Activated naive CD8-positive, alpha-beta T cell (primary cell): Measurements from ENCODE around the gene PGF.
A peak's percentile ranks its signal among the peaks of the same experiment; 100 is the strongest.
"Not testable (repeated sequence)": the region's sequence is repeated elsewhere in the genome, so short reads cannot be mapped to it uniquely, and the experiment has no call there.

Experiments used
- H3K27ac Mint-ChIP-seq: one replicate; pipeline ENCODE4 v1.8.0; 2021; ENCODE audit warnings: mixed read lengths
- H3K27me3 Mint-ChIP-seq: one replicate; pipeline ENCODE4 v1.8.0; 2021; ENCODE audit warnings: mixed read lengths
- H3K36me3 Mint-ChIP-seq: one replicate; pipeline ENCODE4 v1.8.0; 2021; ENCODE audit warnings: mixed read lengths
- H3K4me1 Mint-ChIP-seq: one replicate; pipeline ENCODE4 v1.8.0; 2021; ENCODE audit warnings: low read depth, mixed read lengths
- H3K4me3 Mint-ChIP-seq: one replicate; pipeline ENCODE4 v1.8.0; 2021; ENCODE audit warnings: mild to moderate bottlenecking, mixed read lengths
- H3K9me3 Mint-ChIP-seq: one replicate; pipeline ENCODE4 v1.8.0; 2021; ENCODE audit warnings: low read depth, mixed read lengths

Gene PGF

DNA sequence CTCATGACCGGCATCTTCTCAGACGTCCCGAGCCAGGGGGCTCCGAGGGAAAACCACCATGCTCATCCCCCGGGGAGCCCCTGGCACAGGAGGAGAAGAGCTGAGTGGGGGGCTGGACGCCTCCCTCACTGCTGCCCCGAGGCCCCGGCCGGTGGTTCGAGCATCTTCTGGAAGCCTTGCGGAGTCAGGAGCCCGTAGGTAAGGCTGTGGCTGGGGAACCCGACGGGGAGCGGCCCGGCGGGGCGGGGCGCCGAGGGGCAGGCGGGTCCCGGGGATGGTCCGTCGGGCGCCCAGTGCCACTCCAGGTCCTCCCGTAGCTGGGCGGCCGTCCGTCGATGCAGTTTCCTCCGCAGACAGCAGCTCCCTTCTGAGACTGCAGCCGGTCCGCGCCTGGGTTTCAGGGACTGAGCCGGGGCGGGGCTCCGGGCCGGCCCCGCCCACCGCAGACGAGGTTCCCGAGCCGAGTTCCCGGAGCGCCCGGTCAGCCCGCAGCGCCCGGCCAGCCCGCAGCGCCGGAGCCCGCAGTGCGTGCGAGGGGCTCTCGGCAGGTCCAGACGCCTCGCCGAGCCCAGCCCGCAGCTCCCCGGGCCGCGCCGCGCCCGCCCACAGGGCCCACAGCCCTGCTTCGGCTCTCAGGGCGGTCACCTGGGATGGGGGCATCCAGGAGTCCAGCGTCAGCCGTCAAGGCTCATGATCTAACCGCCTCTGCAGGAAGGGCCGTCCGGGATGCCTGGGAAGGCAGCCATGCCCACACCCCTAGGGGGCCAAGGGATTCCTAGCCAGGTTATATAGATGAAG lies at the start of gene PGF:
PGF (minus strand) TSS at position 369 of the 798 bp plus-strand sequence; CDS start at position 14, 355 bp downstream.
- no peak within 1 kb of the TSS for H3K27ac Mint-ChIP-seq
- peaks cover 8% of the 10 kb centered on the region for H3K27me3 Mint-ChIP-seq
- no peaks in the 10 kb centered on the region for H3K9me3 Mint-ChIP-seq
- H3K4me3 Mint-ChIP-seq = peak within 1 kb of the TSS; percentile 60
- no peaks in the 10 kb centered on the region for H3K36me3 Mint-ChIP-seq
- H3K4me1 Mint-ChIP-seq = no peaks in the 10 kb centered on the region

DNA sequence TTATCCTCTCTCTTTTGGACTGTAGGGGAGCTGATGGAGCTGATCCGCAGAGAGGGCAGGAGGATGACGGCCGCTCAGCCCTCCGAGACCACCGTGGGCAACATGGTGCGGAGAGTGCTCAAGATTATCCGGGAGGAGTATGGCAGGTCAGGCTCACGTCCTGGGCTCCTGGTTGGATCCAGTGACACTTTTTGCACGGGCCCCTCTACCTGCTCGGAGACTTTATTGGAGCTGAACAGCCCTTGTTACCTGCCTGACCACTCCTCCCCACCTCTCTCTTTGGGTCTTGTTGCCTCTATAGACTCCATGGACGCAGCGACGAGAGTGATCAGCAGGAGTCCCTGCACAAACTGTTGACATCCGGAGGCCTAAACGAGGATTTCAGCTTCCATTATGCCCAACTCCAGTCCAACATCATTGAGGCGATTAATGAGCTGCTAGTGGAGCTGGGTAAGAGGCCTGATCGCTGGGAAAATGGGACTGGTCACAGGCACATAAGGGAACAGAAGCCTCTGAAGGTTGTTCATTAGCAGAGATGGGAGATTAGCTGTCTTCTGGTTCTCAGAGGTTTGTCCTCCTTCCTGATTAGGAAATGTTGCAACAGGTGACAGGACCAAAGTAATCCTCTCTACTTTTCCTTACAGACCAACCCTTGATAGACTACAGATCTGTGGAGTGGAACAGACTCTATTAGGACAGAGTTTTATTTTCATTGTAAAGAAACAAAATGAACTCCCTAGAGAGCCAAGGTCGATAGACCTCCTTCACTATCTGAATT lies 48.0 kb upstream of the PGF start:
- peak overlapping the region; percentile 93 for H3K27ac Mint-ChIP-seq
- peak overlapping the region; percentile 98 for H3K4me3 Mint-ChIP-seq
- H3K4me1 Mint-ChIP-seq = peaks cover 47% of the 10 kb centered on the region
- H3K9me3 Mint-ChIP-seq = no peaks in the 10 kb centered on the region
- no peaks in the 10 kb centered on the region for H3K27me3 Mint-ChIP-seq
- H3K36me3 Mint-ChIP-seq = peaks cover 15% of the 10 kb centered on the region

DNA sequence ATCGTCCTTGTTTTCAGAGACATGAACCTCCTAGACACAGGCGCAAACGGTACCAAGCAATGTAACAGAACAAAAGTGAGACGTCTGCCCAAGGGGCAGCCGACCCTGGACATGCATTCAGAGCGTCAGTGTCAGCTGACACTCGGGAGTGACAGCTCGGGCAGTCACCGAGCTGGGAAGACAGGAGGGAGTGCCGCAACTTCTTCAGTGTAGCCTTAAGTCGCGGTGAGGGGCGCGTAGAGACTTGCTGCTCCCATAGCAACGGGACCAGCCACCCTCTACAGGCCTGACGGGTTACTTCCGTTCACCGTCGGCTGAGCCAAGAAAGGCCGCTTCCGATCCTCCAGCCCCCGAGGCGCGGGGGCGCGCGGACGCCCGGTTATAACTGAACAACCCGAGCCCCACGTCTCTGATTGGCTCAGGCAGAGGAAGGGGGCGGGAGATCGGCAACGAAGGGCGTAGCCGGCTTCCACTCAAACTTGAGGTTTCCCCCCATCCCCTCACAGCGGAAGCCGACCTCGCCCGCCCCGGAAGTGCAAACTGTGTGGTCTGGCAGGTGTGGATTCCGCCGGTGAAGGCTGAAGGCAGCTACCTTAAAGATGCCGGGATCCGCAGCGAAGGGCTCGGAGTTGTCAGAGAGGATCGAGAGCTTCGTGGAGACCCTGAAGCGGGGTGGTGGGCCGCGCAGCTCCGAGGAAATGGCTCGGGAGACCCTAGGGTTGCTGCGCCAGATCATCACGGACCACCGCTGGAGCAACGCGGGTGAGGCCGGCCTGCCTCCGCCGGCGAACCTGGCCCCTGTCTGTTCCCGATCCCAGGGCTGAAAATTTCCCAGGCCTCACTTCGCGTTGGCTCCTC lies 47.2 kb upstream of the PGF start, which contains the start of gene EIF2B2:
EIF2B2 (plus strand) TSS at position 530 of the 858 bp plus-strand sequence; CDS start at position 600, 70 bp downstream.
- Mint-ChIP-seq H3K36me3 (peaks cover 13% of the 10 kb centered on the region), H3K4me3 (peak within 1 kb of the TSS; percentile 98), H3K9me3 (no peaks in the 10 kb centered on the region), H3K4me1 (peaks cover 41% of the 10 kb centered on the region), H3K27ac (peak within 1 kb of the TSS; percentile 93), H3K27me3 (no peaks in the 10 kb centered on the region)

DNA sequence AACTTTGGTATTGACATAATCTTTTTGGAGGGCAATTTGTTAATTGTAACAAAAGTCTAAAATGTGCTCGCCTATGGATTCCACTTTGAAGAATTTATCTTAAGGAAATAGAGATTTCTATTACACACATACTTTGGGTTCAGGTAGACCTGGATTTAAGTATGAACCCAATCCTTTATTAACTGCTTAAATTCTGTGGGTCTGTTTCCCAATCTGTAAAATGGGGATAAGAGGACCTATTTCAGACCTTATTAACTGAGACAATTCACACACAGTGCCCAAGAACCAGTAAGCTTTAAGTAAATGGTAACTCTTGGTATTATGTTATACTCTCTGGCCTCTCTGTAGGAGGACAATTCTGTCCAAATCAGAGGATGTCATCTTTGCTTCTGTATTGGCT lies 46.5 kb upstream of the PGF start:
- H3K36me3 Mint-ChIP-seq = peaks cover 11% of the 10 kb centered on the region
- H3K9me3 Mint-ChIP-seq = no peaks in the 10 kb centered on the region

DNA sequence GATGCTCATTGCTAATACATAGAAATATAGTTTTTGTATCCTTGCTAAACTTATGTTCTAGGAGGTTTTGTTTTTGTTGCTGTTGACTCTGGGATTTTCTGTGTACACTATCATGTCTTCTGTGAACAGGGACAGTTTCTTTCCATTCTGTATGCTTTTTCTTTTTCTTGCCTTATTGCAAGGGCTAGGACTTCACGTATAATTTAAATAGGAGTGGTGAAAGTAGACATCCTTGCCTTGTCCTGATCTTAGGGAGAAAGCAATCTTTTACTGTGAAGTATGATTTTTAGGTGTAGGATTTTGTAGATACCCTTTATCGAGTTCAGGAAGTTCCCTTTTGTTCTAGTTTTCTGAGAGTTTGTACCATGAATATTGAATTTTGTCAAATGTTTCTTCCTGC lies 45.9 kb upstream of the PGF start:
- H3K36me3 Mint-ChIP-seq = peaks cover 11% of the 10 kb centered on the region
- no peak overlapping the region for H3K4me3 Mint-ChIP-seq
- H3K27me3 Mint-ChIP-seq = no peaks in the 10 kb centered on the region
- peaks cover 35% of the 10 kb centered on the region for H3K4me1 Mint-ChIP-seq
- H3K27ac Mint-ChIP-seq = no peak overlapping the region
- no peaks in the 10 kb centered on the region for H3K9me3 Mint-ChIP-seq

More for the DNA sequence above, 46.5 kb upstream of the PGF start:
- no peaks in the 10 kb centered on the region for H3K27me3 Mint-ChIP-seq
- peak overlapping the region; percentile 93 for H3K27ac Mint-ChIP-seq
- H3K4me1 Mint-ChIP-seq = peaks cover 38% of the 10 kb centered on the region
- H3K4me3 Mint-ChIP-seq = peak overlapping the region; percentile 98

DNA sequence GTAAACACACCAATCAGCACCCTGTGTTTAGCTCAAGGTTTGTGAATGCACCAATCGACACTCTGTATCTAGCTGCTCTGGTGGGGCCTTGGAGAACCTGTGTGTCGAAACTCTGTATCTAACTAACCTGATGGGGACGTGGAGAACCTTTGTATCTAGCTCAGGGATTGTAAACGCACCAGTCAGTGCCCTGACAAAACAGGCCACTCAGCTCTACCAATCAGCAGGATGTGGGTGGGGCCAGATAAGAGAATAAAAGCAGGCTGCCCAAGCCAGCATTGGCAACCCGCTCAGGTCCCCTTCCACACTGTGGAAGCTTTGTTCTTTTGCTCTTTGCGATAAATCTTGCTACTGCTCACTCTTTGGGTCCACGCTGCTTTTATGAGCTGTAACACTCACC lies 40.4 kb upstream of the PGF start:
- not testable (repeated sequence) for H3K27ac Mint-ChIP-seq, H3K4me3 Mint-ChIP-seq, H3K9me3 Mint-ChIP-seq, H3K4me1 Mint-ChIP-seq, H3K36me3 Mint-ChIP-seq, H3K27me3 Mint-ChIP-seq

DNA sequence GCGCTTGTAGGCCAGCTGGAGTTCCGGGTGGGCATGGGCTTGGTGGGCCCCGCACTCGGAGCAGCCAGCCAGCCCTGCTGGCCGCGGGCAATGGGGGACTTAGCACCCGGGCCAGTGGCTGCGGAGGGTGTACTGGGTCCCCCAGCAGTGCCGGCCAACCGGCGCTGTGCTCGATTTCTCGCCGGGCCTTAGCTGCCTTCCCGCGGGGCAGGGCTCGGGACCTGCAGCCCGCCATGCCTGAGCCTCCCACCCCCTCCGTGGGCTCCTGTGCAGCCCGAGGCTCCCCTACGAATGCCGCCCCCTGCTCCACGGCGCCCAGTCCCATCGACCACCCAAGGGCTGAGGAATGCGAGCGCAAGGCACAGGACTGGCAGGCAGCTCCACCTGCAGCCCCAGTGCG lies 38.8 kb upstream of the PGF start:
- not testable (repeated sequence) for H3K27me3 Mint-ChIP-seq, H3K4me3 Mint-ChIP-seq

DNA sequence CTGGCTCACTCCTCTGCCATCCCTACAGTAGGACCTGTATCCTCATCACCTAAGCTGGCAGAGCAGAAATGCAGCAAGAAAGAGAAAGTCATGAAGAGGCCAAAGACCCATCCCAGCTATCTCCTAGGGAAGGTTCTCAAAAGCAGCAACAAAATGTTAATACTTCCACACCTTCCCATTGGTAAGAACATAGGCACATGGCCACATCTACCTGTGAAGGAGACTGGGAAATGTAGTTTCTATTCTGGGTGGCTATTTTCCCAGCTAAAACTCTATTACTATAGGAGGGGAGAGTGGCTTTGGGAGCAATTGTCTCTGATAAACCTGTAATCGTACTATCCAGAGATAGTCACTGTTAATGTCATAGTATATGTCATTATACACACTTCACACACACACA lies 33.6 kb upstream of the PGF start:
- peaks cover 2% of the 10 kb centered on the region for H3K36me3 Mint-ChIP-seq
- no peak overlapping the region for H3K27ac Mint-ChIP-seq
- no peaks in the 10 kb centered on the region for H3K9me3 Mint-ChIP-seq
- H3K4me1 Mint-ChIP-seq = no peaks in the 10 kb centered on the region
- no peaks in the 10 kb centered on the region for H3K27me3 Mint-ChIP-seq
- H3K4me3 Mint-ChIP-seq = no peak overlapping the region

More for the DNA sequence above, 38.8 kb upstream of the PGF start:
- H3K27ac Mint-ChIP-seq, H3K36me3 Mint-ChIP-seq, H3K9me3 Mint-ChIP-seq, H3K4me1 Mint-ChIP-seq: not testable (repeated sequence)

DNA sequence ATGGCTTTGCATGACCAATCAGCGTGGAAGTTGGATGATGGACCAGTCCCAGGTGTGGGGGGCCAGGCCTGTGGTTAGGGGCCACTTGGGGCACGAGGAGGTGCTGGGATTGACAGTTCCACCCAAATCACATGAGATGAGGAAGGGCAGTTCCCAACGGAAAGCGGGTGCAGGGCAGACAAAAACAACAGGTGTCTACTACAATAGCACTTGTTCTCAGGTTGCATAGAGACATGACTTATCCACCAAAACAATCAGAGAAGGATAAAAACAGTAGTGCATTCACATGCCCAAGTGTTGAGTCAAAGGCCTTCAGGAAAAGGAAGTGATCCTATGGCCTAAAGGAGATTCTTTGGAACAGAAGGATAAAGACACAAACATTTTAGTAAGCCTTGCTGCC lies 32.7 kb upstream of the PGF start:
- no peaks in the 10 kb centered on the region for H3K4me1 Mint-ChIP-seq

DNA sequence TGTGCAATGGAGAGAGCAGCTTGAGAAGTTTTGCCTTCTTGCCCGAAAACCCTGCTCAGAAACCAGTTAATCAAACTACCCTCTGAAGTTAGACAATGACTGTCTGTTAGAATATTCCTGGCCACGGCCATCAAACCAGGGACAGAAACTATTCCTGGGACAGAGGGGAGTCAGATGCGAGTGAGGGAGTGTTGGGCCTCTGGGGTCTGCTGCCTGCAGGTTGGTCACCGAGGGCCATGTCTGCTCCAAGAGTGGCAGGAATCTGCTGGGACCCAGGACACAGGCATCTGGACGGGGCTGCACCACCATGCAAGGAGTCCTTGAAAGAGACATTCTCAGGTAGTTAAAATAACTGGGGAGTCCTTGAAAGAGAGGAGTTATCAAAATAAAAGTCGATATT lies 30.4 kb upstream of the PGF start:
- Mint-ChIP-seq H3K27me3 (no peaks in the 10 kb centered on the region), H3K4me3 (no peak overlapping the region), H3K27ac (no peak overlapping the region), H3K36me3 (peaks cover 2% of the 10 kb centered on the region), H3K9me3 (no peaks in the 10 kb centered on the region), H3K4me1 (no peaks in the 10 kb centered on the region)

More for the DNA sequence above, 32.7 kb upstream of the PGF start:
- H3K4me3 Mint-ChIP-seq = no peak overlapping the region
- H3K9me3 Mint-ChIP-seq = no peaks in the 10 kb centered on the region
- no peak overlapping the region for H3K27ac Mint-ChIP-seq
- H3K36me3 Mint-ChIP-seq = peaks cover 2% of the 10 kb centered on the region
- H3K27me3 Mint-ChIP-seq = no peaks in the 10 kb centered on the region

DNA sequence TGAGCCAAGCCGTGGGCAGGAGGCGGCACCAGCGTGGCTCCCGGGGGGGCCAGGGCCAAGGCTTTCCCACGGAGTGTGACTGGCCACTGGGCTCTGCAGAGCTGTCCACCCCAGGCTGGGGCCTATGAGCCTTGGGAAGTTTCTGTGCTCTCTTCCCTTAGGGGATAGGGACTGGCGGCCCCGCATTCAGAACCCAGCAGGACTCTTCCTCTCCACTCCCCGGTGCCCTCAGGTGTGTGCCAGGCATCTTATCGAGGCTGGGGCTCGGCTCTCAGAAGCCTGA lies 29.6 kb upstream of the PGF start:
- H3K27ac Mint-ChIP-seq = no peak overlapping the region
- H3K27me3 Mint-ChIP-seq = no peaks in the 10 kb centered on the region
- no peaks in the 10 kb centered on the region for H3K9me3 Mint-ChIP-seq
- H3K4me1 Mint-ChIP-seq = no peaks in the 10 kb centered on the region
- no peak overlapping the region for H3K4me3 Mint-ChIP-seq
- no peaks in the 10 kb centered on the region for H3K36me3 Mint-ChIP-seq

DNA sequence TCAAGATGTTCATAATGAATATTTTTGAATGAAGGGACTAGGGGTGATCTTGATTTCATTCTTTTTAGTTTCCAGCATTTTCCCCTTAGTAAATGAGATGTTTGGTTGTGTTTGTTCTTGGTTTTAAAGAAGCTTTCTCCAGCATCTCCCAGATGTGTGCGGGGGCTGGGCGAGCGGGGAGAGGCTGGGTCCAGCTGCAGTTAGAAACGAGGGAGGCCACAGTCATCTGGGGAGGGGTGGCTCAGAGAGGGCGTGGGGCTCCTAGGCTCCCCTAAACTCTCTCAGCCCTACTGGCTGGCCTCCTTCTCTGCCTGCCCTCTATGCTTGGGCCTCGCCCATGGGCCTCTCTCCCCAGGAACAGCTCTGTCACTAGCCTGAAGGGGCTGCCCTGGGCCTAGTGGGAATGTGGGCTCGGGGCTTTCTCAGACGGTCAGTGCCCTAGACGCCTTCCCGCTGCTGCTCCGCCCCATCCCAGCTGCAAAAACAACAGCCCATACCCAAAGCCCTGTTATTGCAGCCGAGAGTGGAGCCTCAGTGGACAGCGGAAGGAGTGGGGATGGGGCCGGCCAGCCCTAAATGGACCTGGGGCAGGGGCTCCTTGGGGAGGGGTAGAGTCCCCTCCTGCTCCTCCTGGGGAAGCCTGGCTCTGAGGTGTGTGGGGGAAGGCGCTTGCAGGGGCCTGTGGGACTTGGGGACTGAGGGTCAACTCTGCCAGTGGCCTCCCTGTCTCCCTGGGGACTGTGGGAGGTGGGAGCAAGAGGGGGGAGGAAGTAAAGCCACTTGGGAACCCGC lies 29.0 kb upstream of the PGF start:
- Mint-ChIP-seq H3K4me3 (no peak overlapping the region), H3K9me3 (no peaks in the 10 kb centered on the region), H3K27me3 (no peaks in the 10 kb centered on the region), H3K36me3 (no peaks in the 10 kb centered on the region), H3K4me1 (no peaks in the 10 kb centered on the region), H3K27ac (no peak overlapping the region)

DNA sequence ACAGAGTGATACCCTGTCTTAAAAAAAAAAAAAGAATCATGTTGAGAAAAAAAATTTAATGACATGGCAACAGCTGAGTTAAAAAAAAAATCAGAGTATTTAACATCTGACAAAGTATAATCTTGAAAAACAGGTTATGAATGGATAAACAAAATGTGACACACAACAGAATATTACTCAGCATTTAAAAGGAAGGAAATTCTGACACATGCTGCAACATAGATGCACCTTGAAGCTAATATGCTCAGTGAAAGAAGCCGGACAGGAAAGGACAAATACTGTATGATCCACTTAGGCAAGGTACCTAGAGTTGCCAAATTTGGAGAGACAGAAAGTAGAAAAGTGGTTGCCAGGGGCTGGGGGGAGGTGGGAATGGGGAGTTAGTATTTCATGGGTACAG lies 27.9 kb upstream of the PGF start:
- no peaks in the 10 kb centered on the region for H3K36me3 Mint-ChIP-seq
- H3K4me1 Mint-ChIP-seq = no peaks in the 10 kb centered on the region
- H3K4me3 Mint-ChIP-seq = no peak overlapping the region
- H3K27me3 Mint-ChIP-seq = no peaks in the 10 kb centered on the region
- no peak overlapping the region for H3K27ac Mint-ChIP-seq
- H3K9me3 Mint-ChIP-seq = no peaks in the 10 kb centered on the region

DNA sequence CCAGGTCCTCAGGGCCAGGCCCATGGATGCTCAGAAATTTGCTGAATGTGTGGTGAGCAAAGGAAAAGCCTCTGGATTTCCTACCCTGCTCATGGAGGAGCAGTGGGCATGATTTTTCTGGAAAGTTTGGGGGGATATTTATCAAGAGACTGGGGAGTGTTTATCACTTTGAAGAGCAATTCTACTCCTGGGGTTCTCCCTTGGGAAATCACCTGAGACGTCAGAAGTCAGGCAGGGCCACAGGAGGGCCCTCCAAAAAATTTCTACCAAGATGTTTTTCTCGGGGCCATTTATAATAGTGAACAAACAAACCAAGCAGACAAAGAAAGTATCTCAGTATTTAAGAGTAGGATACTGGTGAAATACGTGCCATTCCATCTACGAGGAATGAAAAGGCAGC lies 27.3 kb upstream of the PGF start:
- no peak overlapping the region for H3K27ac Mint-ChIP-seq
- no peaks in the 10 kb centered on the region for H3K4me1 Mint-ChIP-seq
- H3K27me3 Mint-ChIP-seq = no peaks in the 10 kb centered on the region
- H3K9me3 Mint-ChIP-seq = no peaks in the 10 kb centered on the region
- no peaks in the 10 kb centered on the region for H3K36me3 Mint-ChIP-seq
- H3K4me3 Mint-ChIP-seq = no peak overlapping the region
